GM19463 (cell line): Measurements from ENCODE around the gene TTLL7.

Source experiments
- ATAC-seq: cut with Tn5 transposase; IDR thresholded peaks from one replicate; pipeline ENCODE4 v1.9.1; 2021; ENCODE audit warnings: mild to moderate bottlenecking, moderate library complexity; ENCODE audit not compliant: unreplicated experiment

The TTLL7 gene

GRCh38 chr1:83828456-83828855 lies 170.5 kb downstream of the TTLL7 start:
- no peak for ATAC-seq

- no peak for ATAC-seq
These were observed 171.2 kb downstream of the TTLL7 start for GRCh38 chr1:83827741-83828140.

DNA sequence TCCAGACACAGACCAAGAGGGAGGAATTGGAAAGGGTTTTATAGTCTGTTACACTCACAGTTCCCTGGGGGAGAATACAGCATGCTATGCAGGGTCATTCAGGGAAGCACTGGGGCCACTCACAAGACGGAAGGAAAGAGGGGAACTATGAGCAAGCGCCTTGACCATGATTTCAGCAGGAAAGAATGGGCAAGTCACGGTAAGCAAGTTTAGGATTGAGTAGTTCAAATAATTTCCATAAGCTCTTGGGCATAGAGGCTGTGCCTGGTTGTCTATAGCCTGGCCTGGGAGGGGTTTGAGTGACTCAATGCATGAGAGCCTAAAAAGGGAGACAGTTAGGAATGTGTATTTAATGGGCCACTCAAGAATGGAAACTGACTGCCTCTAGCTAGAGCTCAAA lies 176.7 kb downstream of the TTLL7 start:
- no peak for ATAC-seq

DNA sequence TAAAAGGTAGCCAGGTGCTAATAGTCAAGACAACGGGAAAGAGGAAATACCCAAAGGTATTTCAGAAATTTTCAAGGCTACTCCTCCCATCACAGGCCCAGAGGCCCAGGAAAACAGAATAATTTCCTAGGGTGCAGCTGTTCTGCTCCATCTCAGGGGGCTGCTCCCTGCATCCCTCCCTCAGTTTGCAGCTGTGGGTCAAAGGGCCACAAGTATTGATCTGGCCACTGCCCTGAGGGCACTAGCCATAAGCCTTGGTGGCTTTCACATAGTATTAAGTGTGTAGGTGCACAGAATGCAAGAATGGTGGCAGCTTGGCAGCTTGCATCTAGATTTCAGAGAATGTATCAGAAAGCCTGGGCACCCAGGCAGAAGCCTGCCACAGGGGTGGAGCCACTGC lies 179.5 kb downstream of the TTLL7 start:
- no peak for ATAC-seq

- no peak for ATAC-seq
These were observed 180.0 kb downstream of the TTLL7 start for GRCh38 chr1:83818916-83819315.

GRCh38 chr1:83816836-83817235 lies 182.1 kb downstream of the TTLL7 start:
- ATAC-seq = no peak

GRCh38 chr1:83815330-83815729 lies 183.6 kb downstream of the TTLL7 start:
- ATAC-seq = no peak
